AG10803 (cell line): ENCODE data around the gene CATSPER3.

ENCODE experiments used
- DNase-seq: peaks from one replicate; pipeline ENCODE4 v3.0.0; 2010; ENCODE audit warnings: low read depth
- H3K4me3 ChIP-seq: 2 replicates; pipeline ENCODE4 v1.5.1; 2011; ENCODE audit warnings: mild to moderate bottlenecking, low read length, control low read depth
- TF ChIP-seq, protein P1 (sequence below): conservative IDR thresholded peaks from 2 replicates; pipeline ENCODE4 v1.5.1; 2011; ENCODE audit warnings: mild to moderate bottlenecking, low read length, control low read depth, inconsistent platforms

The CATSPER3 gene

DNA sequence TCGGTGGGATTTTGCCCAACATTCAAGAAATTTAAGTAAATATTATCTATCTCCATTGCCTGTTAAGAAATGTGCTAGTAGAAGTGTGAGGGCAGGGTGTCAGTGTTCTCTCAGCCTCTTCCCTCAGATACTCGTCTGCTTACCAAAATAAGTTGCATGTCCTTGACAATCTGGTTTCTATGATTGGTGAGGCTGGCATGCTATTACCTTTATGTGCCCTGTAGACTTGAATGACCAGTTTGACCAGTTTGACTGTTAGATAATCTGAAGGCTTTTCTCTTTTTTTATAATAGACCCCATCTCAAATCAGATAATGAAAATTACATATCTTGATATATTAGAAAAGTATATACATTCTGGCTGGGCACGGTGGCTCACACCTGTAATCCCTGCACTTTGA lies 348 bp downstream of the CATSPER3 start:
- TF ChIP-seq, protein P1, sequence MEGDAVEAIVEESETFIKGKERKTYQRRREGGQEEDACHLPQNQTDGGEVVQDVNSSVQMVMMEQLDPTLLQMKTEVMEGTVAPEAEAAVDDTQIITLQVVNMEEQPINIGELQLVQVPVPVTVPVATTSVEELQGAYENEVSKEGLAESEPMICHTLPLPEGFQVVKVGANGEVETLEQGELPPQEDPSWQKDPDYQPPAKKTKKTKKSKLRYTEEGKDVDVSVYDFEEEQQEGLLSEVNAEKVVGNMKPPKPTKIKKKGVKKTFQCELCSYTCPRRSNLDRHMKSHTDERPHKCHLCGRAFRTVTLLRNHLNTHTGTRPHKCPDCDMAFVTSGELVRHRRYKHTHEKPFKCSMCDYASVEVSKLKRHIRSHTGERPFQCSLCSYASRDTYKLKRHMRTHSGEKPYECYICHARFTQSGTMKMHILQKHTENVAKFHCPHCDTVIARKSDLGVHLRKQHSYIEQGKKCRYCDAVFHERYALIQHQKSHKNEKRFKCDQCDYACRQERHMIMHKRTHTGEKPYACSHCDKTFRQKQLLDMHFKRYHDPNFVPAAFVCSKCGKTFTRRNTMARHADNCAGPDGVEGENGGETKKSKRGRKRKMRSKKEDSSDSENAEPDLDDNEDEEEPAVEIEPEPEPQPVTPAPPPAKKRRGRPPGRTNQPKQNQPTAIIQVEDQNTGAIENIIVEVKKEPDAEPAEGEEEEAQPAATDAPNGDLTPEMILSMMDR: no peak
- DNase-seq: no peak
- H3K4me3 ChIP-seq: no peak overlapping the region

DNA sequence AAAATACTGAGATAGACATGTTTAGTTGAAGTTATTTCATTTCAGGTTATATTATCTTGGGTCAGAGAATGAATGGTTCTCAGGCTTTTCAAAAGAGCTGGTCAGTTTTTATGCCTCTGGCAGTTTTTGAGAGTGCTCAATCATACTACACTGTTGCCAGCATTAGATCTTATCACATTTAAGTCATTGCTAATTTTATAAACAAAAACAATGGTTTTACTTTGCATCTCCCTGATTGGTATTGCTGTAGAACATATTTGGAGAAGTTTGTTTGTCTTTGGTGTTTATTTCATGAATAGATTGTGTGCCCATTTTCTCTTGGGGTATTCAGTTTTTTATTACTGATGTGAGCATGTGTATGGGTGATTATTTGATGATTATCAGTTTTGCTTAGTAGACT lies 1.5 kb downstream of the CATSPER3 start:
- TF ChIP-seq, protein P1: no peak
- no peak for DNase-seq

DNA sequence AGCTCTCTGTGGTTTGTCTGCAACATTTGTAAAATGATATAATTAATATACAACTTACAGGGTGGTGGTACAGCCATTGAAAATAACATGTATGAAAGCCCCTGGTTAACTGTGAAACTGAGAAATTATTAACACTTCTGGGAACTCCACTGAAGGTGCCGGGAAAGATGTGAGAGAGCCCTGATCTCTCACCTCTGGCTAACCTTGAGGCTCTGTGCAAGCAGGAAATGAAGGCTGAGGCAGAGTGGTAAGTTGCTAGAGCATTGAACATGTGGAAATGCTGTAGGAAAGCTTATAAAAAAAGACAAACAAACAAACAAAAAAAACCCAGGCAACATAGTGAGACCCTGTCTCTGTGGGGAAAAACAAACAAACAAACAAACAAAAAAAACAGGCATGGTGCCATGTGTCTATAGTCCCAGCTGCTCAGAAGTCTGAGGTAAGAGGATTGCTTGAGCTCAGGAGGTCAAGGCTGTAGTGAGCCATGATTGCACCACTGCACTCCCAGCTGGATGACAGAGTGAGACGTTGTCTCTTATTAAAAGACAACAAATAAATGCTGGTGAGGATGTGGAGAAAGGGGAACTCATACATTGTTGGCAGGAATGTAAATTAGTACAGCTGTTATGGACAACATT lies 7.5 kb downstream of the CATSPER3 start:
- TF ChIP-seq, protein P1: no peak
- H3K4me3 ChIP-seq: no peak overlapping the region
- peak; percentile 6 for DNase-seq

More for the DNA sequence above, 1.5 kb downstream of the CATSPER3 start:
- no peak overlapping the region for H3K4me3 ChIP-seq

DNA sequence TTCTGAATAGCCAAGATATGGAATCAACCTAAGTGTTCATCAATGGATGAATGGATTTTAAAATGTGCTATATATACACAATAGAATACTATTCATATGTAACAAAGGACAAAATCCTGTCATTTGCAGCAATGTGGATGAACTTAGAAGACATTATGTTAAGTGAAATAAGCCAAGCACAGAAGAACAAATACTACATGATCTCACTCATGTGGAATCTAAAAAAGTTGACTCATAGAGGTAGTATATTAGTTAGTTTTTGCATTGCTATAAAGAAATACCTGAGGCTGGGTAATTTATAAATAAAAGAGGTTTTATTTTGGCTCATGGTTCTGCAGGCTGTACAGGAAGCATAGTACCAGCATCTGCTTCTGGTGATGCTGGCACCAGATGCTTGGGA lies 8.1 kb downstream of the CATSPER3 start:
- no peak for DNase-seq
- no peak overlapping the region for H3K4me3 ChIP-seq
- TF ChIP-seq, protein P1: no peak

DNA sequence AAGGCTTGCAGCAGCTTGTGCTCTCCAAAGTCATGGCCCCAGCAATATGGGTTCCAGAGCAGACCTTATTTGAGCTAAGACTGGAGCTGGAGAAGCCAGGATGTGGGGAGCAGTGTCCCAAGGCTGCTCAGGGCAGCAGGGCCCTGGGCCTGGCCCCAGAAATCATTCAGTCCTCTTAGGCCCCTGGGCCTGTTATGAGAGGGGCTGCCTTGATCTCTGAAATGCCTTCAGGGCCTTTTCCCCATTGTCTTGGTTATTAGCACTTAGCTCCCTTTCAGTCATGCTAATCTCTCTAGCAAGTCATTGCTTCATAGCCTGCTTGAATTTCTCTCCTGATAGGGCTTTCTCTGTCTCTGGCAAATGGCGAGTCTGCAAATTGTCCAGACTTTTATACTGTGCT lies 9.1 kb downstream of the CATSPER3 start:
- TF ChIP-seq, protein P1: no peak
- DNase-seq: no peak
- H3K4me3 ChIP-seq: no peak overlapping the region

DNA sequence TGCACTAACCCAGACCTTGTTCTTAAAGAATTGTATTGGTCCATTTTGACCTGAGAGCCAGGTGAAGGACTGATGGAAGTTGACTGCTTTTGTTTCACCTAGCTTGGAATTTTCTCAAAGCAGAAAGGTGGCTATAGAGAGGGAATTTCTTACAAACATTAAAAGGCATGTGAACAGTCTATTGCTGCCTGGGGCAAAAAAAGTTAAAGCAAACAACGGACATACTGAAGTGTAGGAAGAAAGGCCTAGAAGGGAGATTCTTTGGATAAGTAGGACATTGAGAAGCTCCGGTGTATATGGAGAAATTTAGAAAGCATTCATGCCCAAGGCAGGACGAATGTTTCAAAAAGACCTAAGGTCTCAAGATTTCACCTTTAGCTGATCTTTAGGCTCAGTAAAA lies 11.7 kb downstream of the CATSPER3 start:
- no peak for DNase-seq
- TF ChIP-seq, protein P1: no peak

DNA sequence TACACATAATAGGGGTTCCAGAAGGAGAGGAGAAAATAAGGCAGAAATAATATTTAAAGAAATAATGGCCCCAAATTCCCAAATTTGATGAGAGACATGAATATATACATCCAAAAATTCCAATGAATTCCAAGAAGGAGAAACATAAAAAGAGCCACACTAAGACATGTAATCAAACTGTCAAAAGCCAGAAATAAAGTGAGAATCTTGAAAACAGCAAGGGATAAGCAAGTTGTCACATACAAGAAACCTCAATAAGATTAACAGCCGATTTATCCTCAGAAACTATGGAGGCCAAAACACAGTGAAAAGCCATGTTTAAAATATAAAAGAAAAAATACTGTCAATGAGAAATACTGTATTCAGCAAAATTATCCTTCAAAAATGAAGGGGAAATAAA lies 14.5 kb downstream of the CATSPER3 start:
- DNase-seq: no peak
- TF ChIP-seq, protein P1: no peak
- no peak overlapping the region for H3K4me3 ChIP-seq

More for the DNA sequence above, 11.7 kb downstream of the CATSPER3 start:
- H3K4me3 ChIP-seq: no peak overlapping the region
